Activated gamma-delta T cell treated with anti-CD3 and anti-CD28 coated beads, Interleukin-2, amount 50 U/mL, for 16 hours (primary cell): ENCODE data around the gene PCDHB4.
"Not testable (repeated sequence)": the region's sequence is repeated elsewhere in the genome, so short reads cannot be mapped to it uniquely, and the experiment has no call there.

Source experiments
- DNase-seq: peaks from one replicate; pipeline ENCODE4 v3.0.0-alpha.2; 2020; ENCODE audit warnings: low read depth

The PCDHB4 gene

GRCh38 chr5:141150224-141150992, 28.8 kb downstream of the PCDHB4 start:
- DNase-seq, result no peak

- DNase-seq, result no peak
Observed at GRCh38 chr5:141150993-141151325, 29.3 kb downstream of the PCDHB4 start.

- DNase-seq, result not testable (repeated sequence)
Observed at GRCh38 chr5:141151632-141152031, 30.0 kb downstream of the PCDHB4 start.

- not testable (repeated sequence) for DNase-seq
Observed at GRCh38 chr5:141152096-141152495, 30.5 kb downstream of the PCDHB4 start.

DNA sequence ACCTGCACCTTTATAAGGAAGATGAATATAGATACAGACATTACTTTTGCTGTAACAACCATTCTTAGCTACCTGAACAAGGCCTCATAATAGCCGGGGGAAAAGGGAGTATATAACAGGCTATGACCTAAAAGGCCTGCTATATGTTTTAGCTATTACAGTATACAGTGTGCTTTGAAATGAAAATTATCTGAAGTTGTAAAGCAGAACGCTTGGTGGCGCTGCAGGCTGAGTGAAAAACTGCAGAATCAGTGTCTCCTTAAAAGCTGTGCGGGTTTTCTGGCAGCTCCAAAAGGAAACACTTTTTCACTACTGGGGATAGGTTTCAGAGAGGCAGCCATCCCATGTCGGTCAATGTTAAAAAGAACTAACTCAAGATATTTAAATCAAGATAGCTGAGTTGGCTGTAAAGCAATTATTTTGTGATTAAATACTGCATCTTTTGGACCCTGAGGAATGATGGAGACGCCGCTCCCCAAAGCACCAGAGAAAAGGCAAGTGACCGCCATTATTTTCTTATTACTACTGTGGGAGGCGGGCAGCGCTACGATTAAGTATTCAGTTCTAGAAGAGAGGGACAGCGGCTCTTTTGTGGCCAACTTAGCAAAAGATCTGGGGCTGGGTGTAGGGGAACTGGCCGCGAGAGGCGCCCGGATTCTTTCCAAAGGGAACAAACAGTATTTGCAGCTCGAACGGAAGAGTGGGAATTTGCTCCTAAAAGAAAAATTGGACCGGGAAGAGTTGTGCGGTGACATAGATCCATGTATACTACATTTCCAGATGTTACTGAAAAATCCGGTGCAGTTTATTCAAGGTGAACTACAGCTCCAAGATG, 34.1 kb downstream of the PCDHB4 start:
- DNase-seq, result no peak

DNA sequence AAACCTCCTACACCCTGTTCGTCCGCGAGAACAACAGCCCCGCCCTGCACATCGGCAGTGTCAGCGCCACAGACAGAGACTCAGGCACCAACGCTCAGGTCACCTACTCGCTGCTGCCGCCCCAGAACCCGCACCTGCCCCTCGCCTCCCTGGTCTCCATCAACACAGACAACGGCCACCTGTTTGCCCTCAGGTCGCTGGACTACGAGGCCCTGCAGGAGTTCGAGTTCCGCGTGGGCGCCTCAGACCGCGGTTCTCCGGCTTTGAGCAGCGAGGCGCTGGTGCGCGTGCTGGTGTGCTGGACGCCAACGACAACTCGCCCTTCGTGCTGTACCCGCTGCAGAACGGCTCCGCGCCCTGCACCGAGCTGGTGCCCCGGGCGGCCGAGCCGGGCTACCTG, 35.7 kb downstream of the PCDHB4 start:
- DNase-seq, result not testable (repeated sequence)

DNA sequence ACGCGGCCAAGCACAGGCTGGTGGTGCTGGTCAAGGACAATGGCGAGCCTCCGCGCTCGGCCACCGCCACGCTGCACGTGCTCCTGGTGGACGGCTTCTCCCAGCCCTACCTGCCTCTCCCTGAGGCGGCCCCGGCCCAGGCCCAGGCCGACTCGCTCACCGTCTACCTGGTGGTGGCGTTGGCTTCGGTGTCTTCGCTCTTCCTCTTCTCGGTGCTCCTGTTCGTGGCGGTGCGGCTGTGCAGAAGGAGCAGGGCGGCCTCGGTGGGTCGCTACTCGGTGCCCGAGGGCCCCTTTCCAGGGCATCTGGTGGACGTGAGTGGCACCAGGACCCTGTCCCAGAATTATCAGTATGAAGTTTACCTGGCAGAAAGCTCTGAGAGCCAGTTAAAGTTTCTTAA, 36.3 kb downstream of the PCDHB4 start:
- DNase-seq, result not testable (repeated sequence)

DNA sequence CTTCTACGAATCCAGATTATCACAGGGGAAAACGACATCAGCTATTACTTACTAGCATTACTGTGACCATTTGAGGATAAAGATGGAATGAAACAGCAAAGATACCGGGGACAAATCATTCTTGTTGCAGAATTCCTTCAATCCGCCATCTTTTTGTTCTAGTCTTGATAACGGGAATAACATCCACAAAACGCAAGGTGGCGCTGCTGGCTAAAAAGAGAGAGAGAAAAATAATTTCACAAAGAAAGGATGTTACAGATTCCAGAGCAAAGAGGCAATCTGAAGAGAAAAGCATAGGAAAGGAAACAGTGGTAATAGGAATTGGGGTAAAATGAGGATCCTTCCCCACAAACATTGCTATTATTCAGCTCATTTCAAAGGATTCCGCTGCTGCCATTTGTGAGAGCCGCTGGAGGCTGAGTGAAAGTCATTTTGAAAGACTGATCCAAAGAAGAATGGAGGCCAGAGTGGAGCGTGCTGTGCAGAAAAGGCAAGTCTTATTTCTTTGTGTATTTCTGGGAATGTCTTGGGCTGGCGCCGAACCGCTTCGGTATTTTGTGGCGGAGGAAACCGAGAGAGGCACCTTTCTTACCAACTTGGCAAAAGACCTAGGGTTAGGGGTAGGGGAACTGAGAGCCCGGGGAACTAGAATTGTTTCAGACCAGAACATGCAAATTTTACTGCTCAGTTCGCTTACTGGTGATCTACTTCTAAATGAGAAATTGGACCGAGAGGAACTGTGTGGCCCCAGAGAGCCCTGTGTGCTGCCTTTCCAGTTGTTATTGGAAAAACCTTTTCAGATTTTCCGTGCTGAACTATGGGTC, 51.0 kb downstream of the PCDHB4 start, which contains the start of gene PCDHB7:
PCDHB7 (plus strand) TSS at position 264 of the 824 bp plus-strand sequence; CDS start at position 456, 192 bp downstream.
- no peak for DNase-seq

DNA sequence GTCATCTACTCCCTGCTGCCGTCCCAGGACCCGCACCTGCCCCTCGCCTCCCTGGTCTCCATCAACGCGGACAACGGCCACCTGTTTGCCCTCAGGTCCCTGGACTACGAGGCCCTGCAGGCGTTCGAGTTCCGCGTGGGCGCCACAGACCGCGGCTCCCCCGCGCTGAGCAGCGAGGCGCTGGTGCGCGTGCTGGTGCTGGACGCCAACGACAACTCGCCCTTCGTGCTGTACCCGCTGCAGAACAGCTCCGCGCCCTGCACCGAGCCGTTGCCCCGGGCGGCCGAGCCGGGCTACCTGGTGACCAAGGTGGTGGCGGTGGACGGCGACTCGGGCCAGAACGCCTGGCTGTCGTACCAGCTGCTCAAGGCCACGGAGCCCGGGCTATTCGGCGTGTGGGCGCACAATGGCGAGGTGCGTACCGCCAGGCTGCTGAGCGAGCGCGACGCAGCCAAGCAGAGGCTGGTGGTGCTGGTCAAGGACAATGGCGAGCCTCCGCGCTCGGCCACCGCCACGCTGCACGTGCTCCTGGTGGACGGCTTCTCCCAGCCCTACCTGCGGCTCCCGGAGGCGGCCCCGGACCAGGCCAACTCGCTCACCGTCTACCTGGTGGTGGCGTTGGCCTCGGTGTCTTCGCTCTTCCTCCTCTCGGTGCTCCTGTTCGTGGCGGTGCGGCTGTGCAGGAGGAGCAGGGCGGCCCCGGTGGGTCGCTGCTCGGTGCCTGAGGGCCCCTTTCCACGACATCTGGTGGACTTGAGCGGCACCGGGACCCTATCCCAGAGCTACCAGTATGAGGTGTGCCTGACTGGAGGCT, 52.9 kb downstream of the PCDHB4 start:
- not testable (repeated sequence) for DNase-seq
